Measurements from ENCODE around the gene CSNK2A3. TPM values are rescaled to one million over a fixed set of nuclear protein-coding genes. Genes with fewer than 3 reads are reported as not detected.

CSNK2A3 gene
- total and polyA plus RNA-seq, 2 experiments from 2014 or later = 0.91 to 4.1 TPM

DNA sequence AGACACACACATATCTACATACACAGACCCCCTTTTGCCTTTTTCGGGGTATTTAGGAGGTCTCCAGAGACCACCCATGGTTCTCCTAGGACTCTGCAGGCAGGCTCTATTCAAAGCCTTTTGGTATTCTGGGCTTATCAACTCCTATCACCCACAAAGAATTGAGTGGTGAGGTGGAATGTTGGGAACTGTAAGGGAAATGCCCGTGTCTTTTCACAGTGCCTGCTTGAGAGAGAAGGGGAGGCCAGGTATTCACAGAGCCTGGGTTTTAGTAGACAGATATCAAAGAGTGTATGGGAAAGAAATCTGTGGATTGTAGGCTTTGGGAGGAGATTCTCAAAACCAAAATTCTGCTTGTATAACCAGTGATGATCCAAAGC is 44.0 kb upstream of the CSNK2A3 start (continued):
- no peak for TF ChIP-seq EZH2phosphoT487 (IDR thresholded peaks at IDR 0.05; ENCODE audit: unreplicated experiment)
- TF ChIP-seq, protein P1, sequence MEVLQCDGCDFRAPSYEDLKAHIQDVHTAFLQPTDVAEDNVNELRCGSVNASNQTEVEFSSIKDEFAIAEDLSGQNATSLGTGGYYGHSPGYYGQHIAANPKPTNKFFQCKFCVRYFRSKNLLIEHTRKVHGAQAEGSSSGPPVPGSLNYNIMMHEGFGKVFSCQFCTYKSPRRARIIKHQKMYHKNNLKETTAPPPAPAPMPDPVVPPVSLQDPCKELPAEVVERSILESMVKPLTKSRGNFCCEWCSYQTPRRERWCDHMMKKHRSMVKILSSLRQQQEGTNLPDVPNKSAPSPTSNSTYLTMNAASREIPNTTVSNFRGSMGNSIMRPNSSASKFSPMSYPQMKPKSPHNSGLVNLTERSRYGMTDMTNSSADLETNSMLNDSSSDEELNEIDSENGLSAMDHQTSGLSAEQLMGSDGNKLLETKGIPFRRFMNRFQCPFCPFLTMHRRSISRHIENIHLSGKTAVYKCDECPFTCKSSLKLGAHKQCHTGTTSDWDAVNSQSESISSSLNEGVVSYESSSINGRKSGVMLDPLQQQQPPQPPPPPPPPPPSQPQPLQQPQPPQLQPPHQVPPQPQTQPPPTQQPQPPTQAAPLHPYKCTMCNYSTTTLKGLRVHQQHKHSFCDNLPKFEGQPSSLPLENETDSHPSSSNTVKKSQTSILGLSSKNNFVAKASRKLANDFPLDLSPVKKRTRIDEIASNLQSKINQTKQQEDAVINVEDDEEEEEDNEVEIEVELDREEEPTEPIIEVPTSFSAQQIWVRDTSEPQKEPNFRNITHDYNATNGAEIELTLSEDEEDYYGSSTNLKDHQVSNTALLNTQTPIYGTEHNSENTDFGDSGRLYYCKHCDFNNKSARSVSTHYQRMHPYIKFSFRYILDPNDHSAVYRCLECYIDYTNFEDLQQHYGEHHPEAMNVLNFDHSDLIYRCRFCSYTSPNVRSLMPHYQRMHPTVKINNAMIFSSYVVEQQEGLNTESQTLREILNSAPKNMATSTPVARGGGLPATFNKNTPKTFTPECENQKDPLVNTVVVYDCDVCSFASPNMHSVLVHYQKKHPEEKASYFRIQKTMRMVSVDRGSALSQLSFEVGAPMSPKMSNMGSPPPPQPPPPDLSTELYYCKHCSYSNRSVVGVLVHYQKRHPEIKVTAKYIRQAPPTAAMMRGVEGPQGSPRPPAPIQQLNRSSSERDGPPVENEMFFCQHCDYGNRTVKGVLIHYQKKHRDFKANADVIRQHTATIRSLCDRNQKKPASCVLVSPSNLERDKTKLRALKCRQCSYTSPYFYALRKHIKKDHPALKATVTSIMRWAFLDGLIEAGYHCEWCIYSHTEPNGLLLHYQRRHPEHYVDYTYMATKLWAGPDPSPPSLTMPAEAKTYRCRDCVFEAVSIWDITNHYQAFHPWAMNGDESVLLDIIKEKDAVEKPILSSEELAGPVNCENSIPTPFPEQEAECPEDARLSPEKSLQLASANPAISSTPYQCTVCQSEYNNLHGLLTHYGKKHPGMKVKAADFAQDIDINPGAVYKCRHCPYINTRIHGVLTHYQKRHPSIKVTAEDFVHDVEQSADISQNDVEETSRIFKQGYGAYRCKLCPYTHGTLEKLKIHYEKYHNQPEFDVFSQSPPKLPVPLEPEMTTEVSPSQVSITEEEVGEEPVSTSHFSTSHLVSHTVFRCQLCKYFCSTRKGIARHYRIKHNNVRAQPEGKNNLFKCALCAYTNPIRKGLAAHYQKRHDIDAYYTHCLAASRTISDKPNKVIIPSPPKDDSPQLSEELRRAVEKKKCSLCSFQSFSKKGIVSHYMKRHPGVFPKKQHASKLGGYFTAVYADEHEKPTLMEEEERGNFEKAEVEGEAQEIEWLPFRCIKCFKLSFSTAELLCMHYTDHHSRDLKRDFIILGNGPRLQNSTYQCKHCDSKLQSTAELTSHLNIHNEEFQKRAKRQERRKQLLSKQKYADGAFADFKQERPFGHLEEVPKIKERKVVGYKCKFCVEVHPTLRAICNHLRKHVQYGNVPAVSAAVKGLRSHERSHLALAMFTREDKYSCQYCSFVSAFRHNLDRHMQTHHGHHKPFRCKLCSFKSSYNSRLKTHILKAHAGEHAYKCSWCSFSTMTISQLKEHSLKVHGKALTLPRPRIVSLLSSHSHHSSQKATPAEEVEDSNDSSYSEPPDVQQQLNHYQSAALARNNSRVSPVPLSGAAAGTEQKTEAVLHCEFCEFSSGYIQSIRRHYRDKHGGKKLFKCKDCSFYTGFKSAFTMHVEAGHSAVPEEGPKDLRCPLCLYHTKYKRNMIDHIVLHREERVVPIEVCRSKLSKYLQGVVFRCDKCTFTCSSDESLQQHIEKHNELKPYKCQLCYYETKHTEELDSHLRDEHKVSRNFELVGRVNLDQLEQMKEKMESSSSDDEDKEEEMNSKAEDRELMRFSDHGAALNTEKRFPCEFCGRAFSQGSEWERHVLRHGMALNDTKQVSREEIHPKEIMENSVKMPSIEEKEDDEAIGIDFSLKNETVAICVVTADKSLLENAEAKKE (CRISPR knock-in tag; IDR thresholded peaks at IDR 0.05) = no peak
- no peak for TF ChIP-seq ZNF331 (CRISPR knock-in tag; IDR thresholded peaks at IDR 0.05; ENCODE audit: low read depth)
- no peak for TF ChIP-seq STAT1 (IDR thresholded peaks at IDR 0.05; ENCODE audit: unreplicated experiment)

DNA sequence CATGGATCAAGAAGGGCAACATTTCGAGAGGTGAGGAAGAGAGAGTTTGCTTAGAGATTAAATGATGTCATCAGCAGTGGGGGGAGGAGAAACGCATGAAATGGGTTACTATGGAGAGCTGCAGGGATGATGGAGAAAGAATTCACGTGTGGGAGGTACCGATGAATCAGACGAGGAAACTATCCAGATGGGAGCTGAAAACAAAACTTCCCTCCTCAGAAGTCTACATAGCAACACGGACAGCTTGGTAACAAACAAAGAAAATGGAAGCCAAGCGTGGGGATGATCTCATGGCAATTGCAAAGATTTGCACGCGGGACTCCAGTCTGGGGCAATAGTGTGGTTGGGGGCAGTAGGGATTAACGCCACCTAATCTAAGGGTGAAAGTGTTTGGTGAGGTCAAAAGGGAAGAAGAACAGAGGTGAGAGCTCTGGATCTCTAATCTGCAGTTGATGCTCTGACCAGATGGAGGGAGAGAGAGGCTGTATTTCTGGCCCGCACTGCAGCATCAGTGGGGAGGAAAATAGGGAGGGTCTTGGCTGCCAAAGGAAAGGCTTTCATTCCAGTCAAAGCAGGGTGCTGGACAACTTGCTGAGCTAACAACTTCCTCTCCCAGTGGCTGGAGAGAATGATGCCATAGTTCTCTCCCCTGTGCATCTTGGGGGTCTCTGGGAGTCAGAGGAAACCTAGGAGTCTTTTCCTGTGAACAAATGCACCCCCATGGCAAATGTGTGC is 43.4 kb upstream of the CSNK2A3 start:
- Histone ChIP-seq H3K9me2 (ENCODE audit: insufficient read depth) (no peaks in the 10 kb centered on the region), H3K4me1 (ENCODE audit: insufficient read depth) (no peaks in the 10 kb centered on the region), H4K20me1 (replicated peaks; ENCODE audit: insufficient read depth) (no peaks in the 10 kb centered on the region; the same call in 1 of the 2 replicates), H2AFZ (no peak overlapping the region), H3F3A (replicated peaks; ENCODE audit: low read depth) (no peaks in the 10 kb centered on the region), H3K4me2 (no peak overlapping the region), H3K36me3 (ENCODE audit: insufficient read depth) (no peaks in the 10 kb centered on the region), H3K4me3 (no peak overlapping the region), H3K27me3 (ENCODE audit: insufficient read depth) (no peaks in the 10 kb centered on the region), H3K79me2 (replicated peaks; ENCODE audit: insufficient read depth) (no peaks in the 10 kb centered on the region), H3K27ac (ENCODE audit: low read depth) (no peak overlapping the region)
- ATAC-seq (no peak), DNase-seq (ENCODE audit: low spot score) (no peak)
- TF ChIP-seq POLR2AphosphoS5 (IDR thresholded peaks at IDR 0.05; ENCODE audit: low read depth) = no peak
- TF ChIP-seq ZNF331 (CRISPR knock-in tag; IDR thresholded peaks at IDR 0.05; ENCODE audit: low read depth) = no peak
- TF ChIP-seq, protein P2, sequence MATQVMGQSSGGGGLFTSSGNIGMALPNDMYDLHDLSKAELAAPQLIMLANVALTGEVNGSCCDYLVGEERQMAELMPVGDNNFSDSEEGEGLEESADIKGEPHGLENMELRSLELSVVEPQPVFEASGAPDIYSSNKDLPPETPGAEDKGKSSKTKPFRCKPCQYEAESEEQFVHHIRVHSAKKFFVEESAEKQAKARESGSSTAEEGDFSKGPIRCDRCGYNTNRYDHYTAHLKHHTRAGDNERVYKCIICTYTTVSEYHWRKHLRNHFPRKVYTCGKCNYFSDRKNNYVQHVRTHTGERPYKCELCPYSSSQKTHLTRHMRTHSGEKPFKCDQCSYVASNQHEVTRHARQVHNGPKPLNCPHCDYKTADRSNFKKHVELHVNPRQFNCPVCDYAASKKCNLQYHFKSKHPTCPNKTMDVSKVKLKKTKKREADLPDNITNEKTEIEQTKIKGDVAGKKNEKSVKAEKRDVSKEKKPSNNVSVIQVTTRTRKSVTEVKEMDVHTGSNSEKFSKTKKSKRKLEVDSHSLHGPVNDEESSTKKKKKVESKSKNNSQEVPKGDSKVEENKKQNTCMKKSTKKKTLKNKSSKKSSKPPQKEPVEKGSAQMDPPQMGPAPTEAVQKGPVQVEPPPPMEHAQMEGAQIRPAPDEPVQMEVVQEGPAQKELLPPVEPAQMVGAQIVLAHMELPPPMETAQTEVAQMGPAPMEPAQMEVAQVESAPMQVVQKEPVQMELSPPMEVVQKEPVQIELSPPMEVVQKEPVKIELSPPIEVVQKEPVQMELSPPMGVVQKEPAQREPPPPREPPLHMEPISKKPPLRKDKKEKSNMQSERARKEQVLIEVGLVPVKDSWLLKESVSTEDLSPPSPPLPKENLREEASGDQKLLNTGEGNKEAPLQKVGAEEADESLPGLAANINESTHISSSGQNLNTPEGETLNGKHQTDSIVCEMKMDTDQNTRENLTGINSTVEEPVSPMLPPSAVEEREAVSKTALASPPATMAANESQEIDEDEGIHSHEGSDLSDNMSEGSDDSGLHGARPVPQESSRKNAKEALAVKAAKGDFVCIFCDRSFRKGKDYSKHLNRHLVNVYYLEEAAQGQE (IDR thresholded peaks at IDR 0.05; ENCODE audit: unreplicated experiment) = no peak
- no peaks in the 10 kb centered on the region for H3K36me3 Mint-ChIP-seq (ENCODE audit: low read depth)
- peaks cover 6% of the 10 kb centered on the region for H3K4me1 Mint-ChIP-seq
- H3K4me3 Mint-ChIP-seq = no peak overlapping the region
- no peaks in the 10 kb centered on the region for H3K9me3 Mint-ChIP-seq
- no peak overlapping the region for H3K27ac Mint-ChIP-seq
- H3K27me3 Mint-ChIP-seq (ENCODE audit: insufficient read depth, low read depth, poor library complexity) = peaks cover 2% of the 10 kb centered on the region

Measured in GM23338 (cell line).